SK-N-SH treated with all-trans-retinoic acid at 6 μM for 48 hours (cell line): ENCODE measurements around the gene B4GAT1.

Experiments
- ATAC-seq: fragments of 200-7000 bp; cut with Tn5 transposase; 3 replicates; pipeline ENCODE4 v1.9.1; 2020; ENCODE audit warnings: mild to moderate bottlenecking, moderate library complexity
- ARNTL ChIP-seq: fragments of 450-650 bp; formaldehyde crosslinking; IDR thresholded peaks from 2 replicates; pipeline ENCODE4 v1.5.0; 2020; ENCODE audit warnings: low read depth, mild to moderate bottlenecking, moderate library complexity, borderline replicate concordance
- BACH2 ChIP-seq: fragments of 250-450 bp; sonication (Bioruptor Pico); IDR thresholded peaks from 2 replicates; pipeline ENCODE4 v1.9.0; 2021; ENCODE audit warnings: mild to moderate bottlenecking, borderline replicate concordance
- CSDC2 ChIP-seq: fragments of 250-450 bp; sonication (Bioruptor Pico); IDR thresholded peaks from 2 replicates; pipeline ENCODE4 v1.5.0; 2020; ENCODE audit warnings: mild to moderate bottlenecking, moderate library complexity
- ESRRG ChIP-seq: fragments of 250-450 bp; sonication (Bioruptor Pico); IDR thresholded peaks from 2 replicates; pipeline ENCODE4 v1.6.1; 2021; ENCODE audit warnings: mild to moderate bottlenecking
- GLIS3 ChIP-seq: fragments of 250-450 bp; sonication (Bioruptor Pico); IDR thresholded peaks from 2 replicates; pipeline ENCODE4 v1.5.0; 2020; ENCODE audit warnings: mild to moderate bottlenecking, moderate library complexity
- ISL1 ChIP-seq: fragments of 250-450 bp; sonication (Bioruptor Pico); IDR thresholded peaks from 2 replicates; pipeline ENCODE4 v2.1.2; 2022; ENCODE audit warnings: mild to moderate bottlenecking, moderate library complexity
- OSR1 ChIP-seq: fragments of 250-450 bp; sonication (Bioruptor Pico); IDR thresholded peaks from 2 replicates; pipeline ENCODE4 v1.8.0; 2022; ENCODE audit warnings: moderate library complexity, mild to moderate bottlenecking, inconsistent platforms
- POU6F1 ChIP-seq: fragments of 250-450 bp; sonication (Bioruptor Pico); IDR thresholded peaks from 2 replicates; pipeline ENCODE4 v1.8.0; 2021; ENCODE audit warnings: low read depth, mild to moderate bottlenecking, moderate library complexity, borderline replicate concordance
- PPARA ChIP-seq: fragments of 250-450 bp; sonication (Bioruptor Pico); IDR thresholded peaks from 2 replicates; pipeline ENCODE4 v1.5.0; 2020; ENCODE audit warnings: mild to moderate bottlenecking, borderline replicate concordance
- RARB ChIP-seq: fragments of 250-450 bp; sonication (Bioruptor Pico); IDR thresholded peaks from 2 replicates; pipeline ENCODE4 v1.8.0; 2021; ENCODE audit warnings: mild to moderate bottlenecking, moderate library complexity
- SNAI2 ChIP-seq: fragments of 250-450 bp; sonication (Bioruptor Pico); IDR thresholded peaks from 2 replicates; pipeline ENCODE4 v1.5.0; 2020; ENCODE audit warnings: mild to moderate bottlenecking, moderate library complexity
- TCF4 ChIP-seq: fragments of 250-450 bp; sonication (Bioruptor Pico); IDR thresholded peaks from 2 replicates; pipeline ENCODE4 v1.8.0; 2021; ENCODE audit warnings: mild to moderate bottlenecking, moderate library complexity, borderline replicate concordance
- TOX ChIP-seq: fragments of 250-450 bp; sonication (Bioruptor Pico); IDR thresholded peaks from 2 replicates; pipeline ENCODE4 v1.8.0; 2021; ENCODE audit warnings: mild to moderate bottlenecking, moderate library complexity, borderline replicate concordance
- ZFP3 ChIP-seq: fragments of 250-450 bp; sonication (Bioruptor Pico); IDR thresholded peaks from 2 replicates; pipeline ENCODE4 v1.5.0; 2020; ENCODE audit warnings: mild to moderate bottlenecking, moderate library complexity
- ZFP30 ChIP-seq: fragments of 450-650 bp; formaldehyde crosslinking; IDR thresholded peaks from 2 replicates; pipeline ENCODE4 v1.5.0; 2022; ENCODE audit warnings: mild to moderate bottlenecking, moderate library complexity
- ZNF565 ChIP-seq: fragments of 450-650 bp; formaldehyde crosslinking; conservative IDR thresholded peaks from 2 replicates; pipeline ENCODE4 v1.5.0; 2020; ENCODE audit warnings: low read depth, mild to moderate bottlenecking, moderate library complexity
- ZNF70 ChIP-seq: fragments of 450-650 bp; formaldehyde crosslinking; IDR thresholded peaks from 2 replicates; pipeline ENCODE4 v1.5.0; 2020; ENCODE audit warnings: mild to moderate bottlenecking, moderate library complexity
- ZNF8 ChIP-seq: fragments of 450-650 bp; formaldehyde crosslinking; IDR thresholded peaks from 2 replicates; pipeline ENCODE4 v1.5.0; 2020; ENCODE audit warnings: mild to moderate bottlenecking, moderate library complexity
- TF ChIP-seq, protein P1 (sequence below): fragments of 250-450 bp; sonication (Bioruptor Pico); IDR thresholded peaks from 2 replicates; pipeline ENCODE4 v1.5.1; 2020; ENCODE audit warnings: low read depth, mild to moderate bottlenecking, moderate library complexity
- TF ChIP-seq, protein P2 (sequence below): fragments of 250-450 bp; sonication (Bioruptor Pico); IDR thresholded peaks from 2 replicates; pipeline ENCODE4 v1.5.1; 2021; ENCODE audit warnings: mild to moderate bottlenecking, moderate library complexity
- TF ChIP-seq, protein P3 (sequence below): fragments of 250-450 bp; sonication (Bioruptor Pico); IDR thresholded peaks from 2 replicates; pipeline ENCODE4 v1.8.0; 2020; ENCODE audit warnings: mild to moderate bottlenecking, moderate library complexity, borderline replicate concordance
- TF ChIP-seq, protein P4 (sequence below): fragments of 250-450 bp; sonication (Bioruptor Pico); IDR thresholded peaks from 2 replicates; pipeline ENCODE4 v1.5.0; 2020; ENCODE audit warnings: mild to moderate bottlenecking, moderate library complexity

B4GAT1 gene

GRCh38 chr11:66317322-66317722 lies 30.1 kb downstream of the B4GAT1 start:
- ATAC-seq, result no peak
- TF ChIP-seq, protein P1, sequence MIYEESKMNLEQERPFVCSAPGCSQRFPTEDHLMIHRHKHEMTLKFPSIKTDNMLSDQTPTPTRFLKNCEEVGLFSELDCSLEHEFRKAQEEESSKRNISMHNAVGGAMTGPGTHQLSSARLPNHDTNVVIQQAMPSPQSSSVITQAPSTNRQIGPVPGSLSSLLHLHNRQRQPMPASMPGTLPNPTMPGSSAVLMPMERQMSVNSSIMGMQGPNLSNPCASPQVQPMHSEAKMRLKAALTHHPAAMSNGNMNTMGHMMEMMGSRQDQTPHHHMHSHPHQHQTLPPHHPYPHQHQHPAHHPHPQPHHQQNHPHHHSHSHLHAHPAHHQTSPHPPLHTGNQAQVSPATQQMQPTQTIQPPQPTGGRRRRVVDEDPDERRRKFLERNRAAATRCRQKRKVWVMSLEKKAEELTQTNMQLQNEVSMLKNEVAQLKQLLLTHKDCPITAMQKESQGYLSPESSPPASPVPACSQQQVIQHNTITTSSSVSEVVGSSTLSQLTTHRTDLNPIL (CRISPR knock-in tag), result no peak
- TF ChIP-seq BACH2 (CRISPR knock-in tag), result no peak
- no peak for TF ChIP-seq ISL1 (CRISPR knock-in tag)
- TF ChIP-seq, protein P2, sequence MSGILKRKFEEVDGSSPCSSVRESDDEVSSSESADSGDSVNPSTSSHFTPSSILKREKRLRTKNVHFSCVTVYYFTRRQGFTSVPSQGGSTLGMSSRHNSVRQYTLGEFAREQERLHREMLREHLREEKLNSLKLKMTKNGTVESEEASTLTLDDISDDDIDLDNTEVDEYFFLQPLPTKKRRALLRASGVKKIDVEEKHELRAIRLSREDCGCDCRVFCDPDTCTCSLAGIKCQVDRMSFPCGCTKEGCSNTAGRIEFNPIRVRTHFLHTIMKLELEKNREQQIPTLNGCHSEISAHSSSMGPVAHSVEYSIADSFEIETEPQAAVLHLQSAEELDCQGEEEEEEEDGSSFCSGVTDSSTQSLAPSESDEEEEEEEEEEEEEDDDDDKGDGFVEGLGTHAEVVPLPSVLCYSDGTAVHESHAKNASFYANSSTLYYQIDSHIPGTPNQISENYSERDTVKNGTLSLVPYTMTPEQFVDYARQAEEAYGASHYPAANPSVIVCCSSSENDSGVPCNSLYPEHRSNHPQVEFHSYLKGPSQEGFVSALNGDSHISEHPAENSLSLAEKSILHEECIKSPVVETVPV, result no peak

- ATAC-seq, result no peak
- TF ChIP-seq ZNF70 (no peak), TCF4 (CRISPR knock-in tag) (no peak), ZNF8 (no peak), BACH2 (CRISPR knock-in tag) (no peak), ZFP3 (no peak)
Measured at GRCh38 chr11:66316849-66317251, 30.6 kb downstream of the B4GAT1 start, which contains the start of gene CD248. CD248 (minus strand) TSS chr11:66317044; CDS start chr11:66317027, 17 bp downstream.

GRCh38 chr11:66315921-66316811 lies 31.3 kb downstream of the B4GAT1 start:
- TF ChIP-seq ZNF70, result no peak
- no peak for TF ChIP-seq ISL1 (CRISPR knock-in tag)
- no peak for TF ChIP-seq TCF4 (CRISPR knock-in tag)
- no peak for TF ChIP-seq CSDC2 (CRISPR knock-in tag)
- no peak for TF ChIP-seq ESRRG (CRISPR knock-in tag)
- TF ChIP-seq OSR1 (CRISPR knock-in tag), result no peak
- TF ChIP-seq, protein P3, sequence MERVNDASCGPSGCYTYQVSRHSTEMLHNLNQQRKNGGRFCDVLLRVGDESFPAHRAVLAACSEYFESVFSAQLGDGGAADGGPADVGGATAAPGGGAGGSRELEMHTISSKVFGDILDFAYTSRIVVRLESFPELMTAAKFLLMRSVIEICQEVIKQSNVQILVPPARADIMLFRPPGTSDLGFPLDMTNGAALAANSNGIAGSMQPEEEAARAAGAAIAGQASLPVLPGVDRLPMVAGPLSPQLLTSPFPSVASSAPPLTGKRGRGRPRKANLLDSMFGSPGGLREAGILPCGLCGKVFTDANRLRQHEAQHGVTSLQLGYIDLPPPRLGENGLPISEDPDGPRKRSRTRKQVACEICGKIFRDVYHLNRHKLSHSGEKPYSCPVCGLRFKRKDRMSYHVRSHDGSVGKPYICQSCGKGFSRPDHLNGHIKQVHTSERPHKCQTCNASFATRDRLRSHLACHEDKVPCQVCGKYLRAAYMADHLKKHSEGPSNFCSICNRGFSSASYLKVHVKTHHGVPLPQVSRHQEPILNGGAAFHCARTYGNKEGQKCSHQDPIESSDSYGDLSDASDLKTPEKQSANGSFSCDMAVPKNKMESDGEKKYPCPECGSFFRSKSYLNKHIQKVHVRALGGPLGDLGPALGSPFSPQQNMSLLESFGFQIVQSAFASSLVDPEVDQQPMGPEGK, result no peak
- TF ChIP-seq BACH2 (CRISPR knock-in tag), result no peak
- TF ChIP-seq ARNTL (CRISPR knock-in tag), result no peak
- no peak for TF ChIP-seq ZFP3
- TF ChIP-seq TOX (CRISPR knock-in tag), result no peak
- no peak for TF ChIP-seq ZFP30 (CRISPR knock-in tag)
- no peak for ATAC-seq

GRCh38 chr11:66315498-66315885 lies 31.9 kb downstream of the B4GAT1 start:
- TF ChIP-seq GLIS3 (no peak), ZNF565 (CRISPR knock-in tag) (no peak), ZNF70 (no peak), BACH2 (CRISPR knock-in tag) (no peak), RARB (CRISPR knock-in tag) (no peak), POU6F1 (CRISPR knock-in tag) (no peak), PPARA (CRISPR knock-in tag) (no peak), ZNF8 (no peak), ARNTL (CRISPR knock-in tag) (no peak), TCF4 (CRISPR knock-in tag) (no peak), ISL1 (CRISPR knock-in tag) (no peak), CSDC2 (CRISPR knock-in tag) (no peak), SNAI2 (CRISPR knock-in tag) (no peak)
- TF ChIP-seq, protein P4, sequence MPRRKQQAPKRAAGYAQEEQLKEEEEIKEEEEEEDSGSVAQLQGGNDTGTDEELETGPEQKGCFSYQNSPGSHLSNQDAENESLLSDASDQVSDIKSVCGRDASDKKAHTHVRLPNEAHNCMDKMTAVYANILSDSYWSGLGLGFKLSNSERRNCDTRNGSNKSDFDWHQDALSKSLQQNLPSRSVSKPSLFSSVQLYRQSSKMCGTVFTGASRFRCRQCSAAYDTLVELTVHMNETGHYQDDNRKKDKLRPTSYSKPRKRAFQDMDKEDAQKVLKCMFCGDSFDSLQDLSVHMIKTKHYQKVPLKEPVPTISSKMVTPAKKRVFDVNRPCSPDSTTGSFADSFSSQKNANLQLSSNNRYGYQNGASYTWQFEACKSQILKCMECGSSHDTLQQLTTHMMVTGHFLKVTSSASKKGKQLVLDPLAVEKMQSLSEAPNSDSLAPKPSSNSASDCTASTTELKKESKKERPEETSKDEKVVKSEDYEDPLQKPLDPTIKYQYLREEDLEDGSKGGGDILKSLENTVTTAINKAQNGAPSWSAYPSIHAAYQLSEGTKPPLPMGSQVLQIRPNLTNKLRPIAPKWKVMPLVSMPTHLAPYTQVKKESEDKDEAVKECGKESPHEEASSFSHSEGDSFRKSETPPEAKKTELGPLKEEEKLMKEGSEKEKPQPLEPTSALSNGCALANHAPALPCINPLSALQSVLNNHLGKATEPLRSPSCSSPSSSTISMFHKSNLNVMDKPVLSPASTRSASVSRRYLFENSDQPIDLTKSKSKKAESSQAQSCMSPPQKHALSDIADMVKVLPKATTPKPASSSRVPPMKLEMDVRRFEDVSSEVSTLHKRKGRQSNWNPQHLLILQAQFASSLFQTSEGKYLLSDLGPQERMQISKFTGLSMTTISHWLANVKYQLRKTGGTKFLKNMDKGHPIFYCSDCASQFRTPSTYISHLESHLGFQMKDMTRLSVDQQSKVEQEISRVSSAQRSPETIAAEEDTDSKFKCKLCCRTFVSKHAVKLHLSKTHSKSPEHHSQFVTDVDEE (CRISPR knock-in tag), result no peak
- TF ChIP-seq, protein P3, result no peak
- TF ChIP-seq, protein P1 (CRISPR knock-in tag), result no peak
- no peak for ATAC-seq
